ENCODE results near the gene DCAF15. TPM values are rescaled to one million over a fixed set of nuclear protein-coding genes. Genes with fewer than 3 reads are reported as not detected.

Gene DCAF15
- polyA plus RNA-seq, 12 donors, result 13.7 to 25.4 (median 17.0) TPM; not detected in 1

DNA sequence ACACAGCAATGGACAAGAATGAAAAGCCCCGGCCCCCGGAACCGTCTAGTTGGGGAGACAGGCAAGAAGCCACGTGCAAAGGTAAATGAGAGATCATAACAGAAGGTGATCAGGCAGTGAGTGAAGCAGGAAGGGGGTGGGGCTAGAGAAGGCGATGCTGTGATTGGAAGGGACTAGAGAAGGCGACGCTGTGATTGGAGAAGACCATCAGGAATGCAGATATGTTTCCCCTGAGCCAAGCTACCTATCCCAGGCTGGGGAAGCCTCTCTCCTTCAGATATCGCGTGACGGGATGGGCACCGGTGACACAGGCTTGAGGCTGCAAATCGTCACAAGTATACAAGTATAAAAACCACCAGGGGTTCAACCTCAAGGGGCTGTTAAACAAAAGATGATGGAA lies 21.8 kb downstream of the DCAF15 start:
- DNase-seq, result no peak

DNA sequence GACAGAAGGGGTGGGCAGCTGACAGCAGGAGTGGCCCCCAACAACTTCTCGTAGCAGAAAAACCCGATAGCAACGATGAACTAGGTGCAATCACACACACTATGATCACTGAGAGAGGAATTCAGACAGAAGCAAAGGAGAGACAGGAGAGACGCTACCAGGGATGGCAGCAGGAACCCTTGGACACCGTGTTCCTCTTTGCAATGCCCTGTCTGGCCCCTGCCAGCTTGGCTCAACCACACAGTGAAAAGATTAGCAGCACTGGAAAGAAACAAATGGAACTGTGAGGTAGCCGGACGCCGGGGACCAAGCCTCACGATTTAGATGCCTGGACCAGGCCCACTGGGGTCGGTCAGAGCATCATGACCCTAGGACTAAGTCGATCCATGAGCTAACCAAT lies 23.6 kb downstream of the DCAF15 start:
- no peak for DNase-seq

DNA sequence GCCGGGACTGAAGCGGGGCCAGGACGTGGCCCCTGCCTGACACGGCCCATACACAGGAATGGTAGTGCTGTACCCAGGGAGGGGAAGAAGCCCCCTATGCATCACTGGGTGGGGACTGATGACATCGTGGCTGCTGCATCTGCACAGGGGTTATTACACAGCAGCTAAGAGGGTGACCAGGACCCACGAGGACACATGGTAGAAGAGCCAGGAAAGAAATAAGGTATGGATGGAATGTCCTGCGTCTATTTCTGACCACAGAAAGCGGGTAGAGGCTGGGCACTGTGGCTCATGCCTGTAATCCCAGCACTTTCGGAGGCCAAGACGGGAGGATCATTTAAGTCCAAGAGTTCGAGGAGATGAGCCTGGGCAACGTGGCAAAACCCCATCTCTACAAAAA lies 24.1 kb downstream of the DCAF15 start:
- no peak for DNase-seq

DNA sequence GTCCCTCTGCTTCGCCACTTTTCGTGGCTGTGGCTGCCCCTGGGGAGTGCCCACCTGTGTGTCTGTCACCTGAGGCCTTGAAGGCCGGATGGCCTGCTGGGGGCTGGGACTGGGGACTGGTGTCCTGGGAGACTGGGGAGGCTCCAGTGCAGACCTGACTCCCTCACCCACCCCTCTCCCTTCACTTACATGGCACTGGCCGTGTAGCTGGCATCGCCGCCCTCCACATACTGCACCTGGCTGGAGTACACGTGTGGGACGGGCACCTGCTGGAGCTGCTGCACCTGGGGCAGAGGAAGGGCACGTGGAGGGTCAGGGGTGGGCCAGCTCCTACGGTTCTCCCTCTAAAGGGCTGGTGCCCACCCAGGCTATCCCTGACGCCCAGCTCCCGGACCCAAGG lies 25.5 kb downstream of the DCAF15 start:
- no peak for DNase-seq

DNA sequence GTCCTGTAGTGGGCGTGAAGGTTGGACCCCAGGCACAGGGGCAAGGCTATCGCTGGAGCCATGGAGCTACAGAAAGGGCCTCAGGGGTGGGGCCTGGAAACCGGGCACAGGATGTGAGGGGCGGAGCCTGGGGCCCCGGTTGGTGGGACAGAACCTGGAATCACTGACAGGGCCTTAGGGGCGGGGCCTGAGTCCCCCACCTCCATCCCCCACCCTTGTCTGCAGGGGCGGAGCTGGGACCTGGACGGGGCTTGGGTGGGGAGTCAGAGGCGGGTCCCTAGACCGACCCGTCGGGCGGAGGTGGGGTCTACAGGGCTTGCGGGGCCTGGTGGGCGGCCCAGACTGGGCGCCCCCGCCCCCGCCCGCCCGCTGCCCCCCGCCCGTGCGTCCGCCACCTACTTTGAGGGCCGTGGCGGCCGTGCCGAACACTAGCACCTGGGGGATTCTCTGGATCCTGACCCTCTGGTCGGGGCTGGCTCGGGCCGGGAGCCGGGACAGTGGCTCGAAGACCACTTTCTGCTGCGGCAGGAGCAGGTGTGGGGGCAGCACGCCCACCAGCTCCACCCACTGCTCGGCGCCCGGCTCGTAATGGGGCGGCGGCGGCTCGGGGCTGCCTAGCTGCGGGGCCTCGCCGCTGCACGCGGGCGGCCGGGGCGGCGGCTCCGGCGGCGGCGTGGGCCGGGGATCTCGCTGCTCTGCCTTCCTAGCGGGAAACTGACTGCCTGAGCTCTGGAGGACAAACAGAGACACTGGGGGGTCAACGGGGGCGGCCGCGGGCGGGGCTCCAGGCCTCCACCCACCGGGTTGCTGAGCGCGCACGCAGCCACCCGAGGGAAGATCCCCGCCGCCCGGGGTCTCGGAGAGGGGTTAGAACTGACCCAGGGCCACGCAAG lies 26.3 kb downstream of the DCAF15 start:
- DNase-seq, result peak; percentile 85

DNA sequence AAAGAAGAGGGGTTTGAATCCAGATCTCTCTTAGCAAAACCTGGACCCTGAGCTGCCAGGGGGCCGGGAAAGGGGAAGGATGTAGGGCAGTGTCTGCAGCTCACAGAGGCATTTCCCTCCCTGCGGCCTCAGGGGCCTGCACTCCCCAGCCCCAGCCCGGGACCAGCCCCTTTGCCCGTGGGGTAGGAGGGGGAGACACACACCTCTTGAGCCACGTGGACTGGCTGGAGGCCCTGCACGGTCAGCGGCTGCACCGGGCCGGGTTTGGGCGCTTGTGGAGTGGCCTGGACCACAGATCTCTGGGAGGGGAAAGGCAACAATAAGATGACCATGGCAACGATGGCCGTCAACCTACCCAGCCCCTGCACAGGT lies 26.9 kb downstream of the DCAF15 start:
- peak; percentile 37 for DNase-seq

DNA sequence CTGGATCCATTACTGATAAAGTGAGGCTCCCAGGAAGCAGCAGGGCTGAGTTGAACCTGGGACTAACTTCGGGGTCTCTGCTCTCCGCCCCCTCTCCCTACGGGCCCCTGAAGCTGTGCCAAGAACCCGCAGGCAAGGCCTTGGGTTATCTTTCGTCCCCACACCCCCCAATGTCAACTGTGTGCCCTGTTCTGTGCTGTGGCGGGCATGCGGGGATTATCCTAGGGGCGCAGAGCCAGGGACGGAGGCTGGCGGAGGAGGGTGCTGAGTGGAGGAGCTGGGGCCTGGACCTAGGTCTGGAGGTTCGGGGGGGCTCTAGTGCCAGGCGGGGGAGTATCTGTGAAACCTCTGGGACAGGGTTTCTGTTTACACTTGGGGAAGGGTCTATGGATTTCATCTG lies 27.4 kb downstream of the DCAF15 start:
- DNase-seq, result no peak

DNA sequence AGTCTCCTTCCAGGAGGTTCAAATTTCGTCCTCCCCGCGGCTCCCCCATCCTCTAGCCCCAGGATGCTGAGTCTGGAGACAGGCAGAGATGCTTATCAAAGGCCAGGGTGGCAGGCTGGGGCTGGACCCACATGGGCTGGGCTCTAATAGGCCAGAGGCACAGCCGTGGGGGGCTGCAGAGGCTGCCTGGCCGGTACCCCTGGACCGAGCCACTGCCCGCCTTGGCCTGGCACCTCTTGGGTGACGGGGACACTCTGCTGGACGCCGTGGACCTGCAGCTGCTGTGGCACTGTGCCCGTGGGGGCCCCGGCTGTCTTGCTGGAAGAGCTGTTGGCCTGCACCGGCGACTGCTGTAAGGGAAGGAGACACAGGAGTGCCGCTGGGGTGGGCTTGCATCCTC lies 28.0 kb downstream of the DCAF15 start:
- no peak for DNase-seq

DNA sequence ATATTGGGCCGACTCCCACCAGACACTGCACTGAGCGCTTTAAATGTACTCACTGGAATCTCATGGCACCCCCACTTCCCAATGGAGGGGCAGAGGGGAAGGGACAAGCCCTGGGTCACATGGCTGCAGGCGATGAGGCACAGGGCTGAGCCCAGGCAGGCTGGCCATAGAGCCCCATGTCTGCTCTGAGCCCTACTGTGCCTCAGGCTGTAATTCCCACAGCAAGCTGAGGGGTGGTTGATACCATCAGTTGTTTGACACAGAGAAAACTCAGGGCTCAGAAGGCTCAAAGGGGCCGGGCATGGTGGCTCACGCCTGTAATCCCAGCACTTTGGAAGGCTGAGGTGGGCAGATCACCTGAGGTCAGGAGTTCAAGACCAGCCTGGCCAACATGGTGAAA lies 28.7 kb downstream of the DCAF15 start:
- no peak for DNase-seq

DNA sequence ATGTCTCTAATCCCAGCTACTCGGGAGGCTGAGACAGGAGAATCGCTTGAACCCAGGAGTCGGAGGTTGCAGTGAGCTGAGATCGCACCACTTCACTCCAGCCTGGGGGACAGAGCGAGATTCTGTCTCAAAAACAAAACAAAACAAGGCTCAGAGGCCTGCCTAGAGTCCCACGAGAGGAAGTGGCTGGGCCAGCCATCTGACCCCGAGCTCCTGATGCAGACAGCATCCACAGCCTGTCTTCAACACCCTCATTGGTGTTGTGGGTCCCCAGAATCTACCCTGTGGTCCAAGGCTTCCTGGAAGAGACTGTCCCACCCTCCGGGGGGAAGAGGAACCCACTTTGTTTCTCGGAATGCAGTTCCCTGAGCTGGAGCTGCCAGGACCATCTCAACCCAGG lies 29.2 kb downstream of the DCAF15 start:
- no peak for DNase-seq

DNA sequence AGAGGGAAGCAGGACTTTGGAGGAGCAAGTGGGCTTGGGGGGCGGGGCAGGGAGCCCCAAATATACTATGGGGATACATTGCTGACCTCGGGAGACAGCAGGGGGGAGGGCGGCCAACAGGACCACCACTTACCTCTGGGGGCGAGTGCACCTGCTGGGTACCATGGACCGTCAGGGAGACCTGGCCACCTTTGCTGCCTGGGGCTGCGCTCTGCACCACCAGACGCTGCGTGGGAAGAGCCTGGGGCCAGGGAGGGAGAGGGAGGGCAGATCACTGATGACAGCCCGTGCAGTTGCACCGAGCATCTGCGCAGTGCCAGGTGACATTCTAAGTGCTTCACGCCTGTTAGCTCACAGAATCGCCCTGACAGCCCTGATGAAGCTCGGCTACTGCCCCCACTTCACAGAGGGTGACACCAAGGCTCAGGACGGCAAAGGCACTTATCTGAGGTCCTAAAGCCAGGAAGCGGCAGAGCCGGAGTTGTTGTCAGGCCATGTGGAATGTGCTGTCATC lies 29.7 kb downstream of the DCAF15 start:
- DNase-seq, result no peak

DNA sequence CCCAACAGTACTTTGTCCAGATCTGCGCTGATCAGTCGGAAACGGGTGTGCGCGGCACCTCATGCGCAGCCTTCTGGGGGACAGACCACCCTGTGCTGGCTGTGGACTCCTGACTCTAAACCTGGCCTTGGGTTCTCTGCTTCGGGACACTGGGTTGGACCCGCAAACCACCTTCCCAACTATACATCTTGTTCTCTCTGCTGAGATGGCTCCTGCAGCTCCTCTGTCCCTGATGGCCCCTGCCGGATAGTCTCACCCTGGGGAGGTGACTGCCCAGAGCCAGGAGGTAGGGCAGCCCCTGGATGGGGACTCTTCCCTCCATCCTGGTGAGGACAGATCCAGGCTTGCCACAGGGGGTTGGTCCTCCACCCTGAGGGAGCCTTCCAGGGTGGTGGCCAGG lies 30.5 kb downstream of the DCAF15 start:
- no peak for DNase-seq

DNA sequence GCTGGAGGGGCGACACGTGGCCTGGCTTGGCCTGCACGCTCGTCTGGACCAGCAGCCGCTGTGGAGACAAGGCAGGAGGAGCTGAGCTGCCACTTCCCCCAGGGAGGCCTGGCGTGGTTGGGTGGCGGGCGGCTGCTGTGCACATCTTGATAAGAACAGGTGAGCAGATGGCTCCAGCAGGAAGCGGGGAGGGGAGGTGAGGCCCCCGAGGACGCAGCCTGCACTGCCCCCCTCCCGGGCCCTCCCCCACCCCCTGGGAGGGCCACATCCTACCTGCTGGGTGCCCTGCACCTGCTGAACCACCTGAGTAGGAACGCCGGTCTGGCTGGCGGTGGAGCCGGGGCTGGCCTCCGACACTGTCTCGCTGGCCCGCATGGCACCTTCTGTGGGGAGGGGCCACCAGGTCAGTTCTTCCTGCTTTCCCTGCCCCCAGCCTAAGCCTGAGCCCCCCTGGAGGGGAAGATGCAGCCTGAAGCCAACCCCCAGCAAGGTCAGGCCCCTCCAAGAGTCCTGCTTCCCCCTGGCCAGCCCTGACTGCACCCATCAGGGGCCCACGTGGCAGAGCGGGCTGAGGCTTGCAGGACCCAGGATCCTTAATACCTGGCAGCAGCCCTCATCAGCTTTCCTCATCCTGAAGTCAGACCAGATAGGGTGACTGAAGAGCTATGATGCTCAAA lies 31.0 kb downstream of the DCAF15 start:
- DNase-seq, result no peak

DNA sequence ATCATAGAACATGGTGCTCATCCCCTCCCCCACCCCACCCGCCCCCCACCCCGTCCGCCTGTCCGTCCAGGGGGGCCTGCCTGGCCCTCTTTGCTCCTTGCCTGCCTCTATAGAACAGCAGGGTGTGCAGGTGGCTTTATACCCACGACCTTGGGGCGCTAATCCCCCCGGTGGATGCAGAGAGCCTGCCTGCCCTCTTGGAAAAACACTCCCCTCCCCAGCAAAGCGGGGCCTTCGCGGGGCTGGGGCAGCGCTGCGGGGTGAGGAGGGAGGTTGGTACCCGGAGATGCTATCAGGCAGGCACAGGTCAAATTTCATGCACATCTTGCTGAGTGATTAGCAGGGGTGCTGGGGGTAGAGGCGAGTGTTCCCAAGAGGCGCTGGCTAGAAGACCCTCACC lies 31.9 kb downstream of the DCAF15 start:
- DNase-seq, result no peak

DNA sequence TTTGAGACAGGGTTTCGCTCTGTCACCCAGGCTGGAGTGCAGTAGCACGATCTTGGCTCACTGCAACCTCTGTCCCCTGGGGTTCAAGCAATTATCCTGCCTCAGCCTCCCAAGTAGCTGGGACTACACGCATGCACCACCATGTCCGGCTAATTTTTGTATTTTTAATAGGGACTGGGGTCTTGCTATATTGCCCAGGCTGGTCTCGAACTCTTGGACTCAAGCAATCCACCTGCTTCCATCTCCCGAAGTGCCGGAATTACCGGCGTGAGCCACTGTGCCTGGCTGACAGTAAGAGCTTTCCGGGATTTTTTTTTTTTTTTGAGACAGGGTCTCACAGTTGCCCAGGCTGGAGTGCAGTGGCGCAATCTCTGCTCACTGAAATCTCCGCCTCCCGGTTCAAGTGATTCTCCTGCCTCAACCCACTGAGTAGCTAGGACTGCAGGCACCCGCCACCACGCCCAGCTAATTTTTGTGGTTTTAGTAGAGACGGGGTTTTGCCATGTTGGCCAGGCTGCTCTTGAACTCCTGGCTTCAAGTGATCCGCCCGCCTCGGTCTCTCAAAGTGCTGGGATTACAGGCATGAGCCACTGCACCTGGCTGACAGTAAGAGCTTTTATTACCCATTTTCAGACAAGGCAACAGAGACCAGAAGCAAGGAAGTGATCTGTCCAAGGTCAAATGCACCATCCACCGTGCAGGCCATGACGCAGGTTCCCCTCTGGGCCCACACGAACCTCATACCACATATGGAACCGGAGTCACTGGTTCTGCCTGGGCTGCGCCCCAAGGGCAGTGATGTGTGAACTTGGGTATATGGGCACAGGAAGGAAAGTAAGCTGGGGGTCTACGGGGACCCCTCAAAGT lies 32.8 kb downstream of the DCAF15 start:
- no peak for DNase-seq

DNA sequence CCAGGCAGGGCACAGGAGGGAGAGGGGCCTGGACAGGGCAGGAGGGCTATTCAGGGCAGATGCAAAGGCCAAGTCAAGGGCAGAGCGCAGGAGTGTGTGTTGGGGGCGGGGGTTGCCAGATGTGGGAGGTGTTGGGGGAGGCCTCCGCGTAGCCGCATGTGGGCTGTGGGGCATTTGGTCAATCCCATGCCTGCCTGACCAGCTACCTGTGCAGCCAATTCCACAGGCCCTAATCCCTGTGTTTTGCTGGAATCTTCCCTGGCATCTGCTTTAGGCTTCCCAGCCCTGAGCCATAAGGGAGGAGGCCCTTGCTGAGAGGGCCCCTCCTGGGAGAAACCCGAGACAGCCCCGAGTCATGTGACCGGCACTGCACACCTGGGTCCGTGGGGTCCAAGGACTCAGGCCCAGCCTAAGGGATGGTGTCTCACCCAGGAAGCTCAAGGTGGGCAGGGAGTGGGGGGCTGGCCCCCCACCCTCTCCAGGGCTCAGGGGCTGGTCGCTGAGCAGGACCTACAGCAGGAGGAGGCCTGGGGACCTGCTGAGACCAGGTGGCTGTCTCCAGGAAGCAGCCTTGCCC lies 33.5 kb downstream of the DCAF15 start:
- DNase-seq, result no peak

DNA sequence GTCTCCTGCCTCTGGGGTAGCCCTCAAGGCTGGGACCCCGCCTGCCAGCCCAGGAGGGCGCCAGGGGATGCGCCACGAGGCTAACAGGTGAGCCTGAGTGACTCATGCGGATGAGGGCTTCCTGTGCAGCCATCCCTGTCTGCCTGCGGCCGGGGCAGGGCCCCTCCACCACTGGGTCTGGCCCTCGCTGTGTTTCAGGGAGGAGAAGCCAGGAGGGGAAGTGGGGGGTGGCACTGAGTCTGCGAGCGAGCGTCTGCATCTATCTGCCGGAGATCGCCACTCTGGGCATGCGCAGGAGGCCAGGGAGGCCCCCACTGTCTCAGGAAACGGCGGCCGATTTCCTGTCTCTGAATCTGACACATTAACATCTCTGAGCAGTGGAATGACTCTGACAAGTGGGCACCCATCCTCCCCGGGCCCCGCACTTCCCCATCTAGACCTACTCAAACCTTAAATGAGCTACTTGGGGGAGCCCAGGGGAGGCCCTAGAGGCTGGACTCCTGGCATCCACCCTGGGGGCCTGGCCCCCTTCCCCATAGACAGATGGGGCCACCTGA lies 34.1 kb downstream of the DCAF15 start:
- peak; percentile 84 for DNase-seq

DNA sequence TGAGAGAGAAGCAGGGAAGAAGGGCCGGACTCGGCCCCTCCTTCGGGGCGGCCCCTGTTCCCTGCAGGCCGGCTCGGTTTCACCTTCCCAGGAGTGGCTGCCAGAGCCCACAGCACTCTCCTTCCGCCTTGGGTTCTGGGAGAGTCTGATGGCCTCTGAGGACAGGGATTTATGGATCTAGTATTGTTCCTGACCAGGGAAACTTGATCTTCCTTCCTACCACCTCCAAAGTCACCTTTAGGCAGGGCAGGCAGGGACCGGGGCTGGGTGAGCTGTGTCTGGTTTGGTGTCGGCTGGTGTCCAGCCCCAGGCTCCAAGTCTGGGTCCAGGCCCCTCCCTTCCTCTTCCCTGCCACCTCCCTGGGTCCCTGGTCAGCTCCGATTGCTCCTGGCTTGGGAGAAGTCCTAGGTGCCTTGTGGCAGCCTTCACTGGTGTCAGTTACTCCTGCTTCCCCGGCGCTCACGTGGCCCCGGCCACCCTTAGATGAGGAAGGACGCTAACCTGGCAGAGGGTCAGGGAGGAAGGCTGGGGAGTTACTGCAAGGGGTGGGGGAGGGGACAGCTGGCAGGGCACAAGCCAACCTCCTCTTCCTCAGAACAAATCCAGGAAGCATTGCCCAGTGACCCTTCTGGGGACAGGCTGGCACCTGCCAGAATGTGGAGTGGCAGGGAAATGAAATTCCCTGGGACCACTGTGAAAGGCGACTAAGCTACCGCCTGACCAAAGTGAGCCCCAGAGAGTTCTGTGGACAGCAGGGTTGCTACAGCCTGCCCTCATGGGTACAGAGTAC lies 35.0 kb downstream of the DCAF15 start:
- no peak for DNase-seq

DNA sequence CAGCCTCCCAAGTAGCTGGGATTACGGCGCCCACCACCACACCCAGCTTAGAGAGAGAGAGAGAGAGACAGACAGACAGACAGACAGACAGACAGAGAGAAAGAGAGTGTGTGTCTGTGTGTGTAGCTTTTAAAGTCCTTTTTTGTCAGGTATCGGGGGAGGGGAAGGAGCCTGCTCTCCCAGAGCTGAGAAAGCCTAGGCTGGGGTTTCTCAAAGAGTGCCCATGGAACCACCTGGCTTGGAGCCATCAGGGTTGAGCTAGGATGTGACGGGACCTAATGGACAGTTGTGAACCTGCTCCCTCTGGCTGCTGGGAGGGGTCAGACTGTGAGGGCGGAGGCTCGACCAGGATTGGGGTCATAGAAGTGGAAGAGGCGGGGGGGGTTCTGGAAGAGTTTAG lies 37.2 kb downstream of the DCAF15 start:
- DNase-seq, result no peak

DNA sequence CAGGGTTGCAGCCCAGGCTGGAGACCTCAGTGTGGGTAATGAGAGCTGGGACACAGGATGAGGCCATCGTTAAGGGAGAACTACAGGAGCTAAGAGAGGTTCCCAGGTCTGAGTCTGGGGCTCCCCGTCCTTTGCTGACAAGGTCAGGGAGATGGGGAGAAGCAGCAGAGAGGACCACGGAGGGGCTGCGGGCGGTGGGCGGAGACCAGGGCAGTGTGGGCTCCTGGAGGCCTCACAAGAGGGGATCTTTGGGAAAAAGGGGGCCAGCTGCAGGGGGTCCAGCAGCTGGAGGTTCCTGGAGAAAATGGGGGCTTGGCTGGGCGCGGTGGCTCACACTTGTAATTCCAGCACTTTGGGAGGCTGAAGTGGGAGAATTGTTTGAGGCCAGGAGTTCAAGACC lies 37.8 kb downstream of the DCAF15 start:
- DNase-seq, result no peak

DNA sequence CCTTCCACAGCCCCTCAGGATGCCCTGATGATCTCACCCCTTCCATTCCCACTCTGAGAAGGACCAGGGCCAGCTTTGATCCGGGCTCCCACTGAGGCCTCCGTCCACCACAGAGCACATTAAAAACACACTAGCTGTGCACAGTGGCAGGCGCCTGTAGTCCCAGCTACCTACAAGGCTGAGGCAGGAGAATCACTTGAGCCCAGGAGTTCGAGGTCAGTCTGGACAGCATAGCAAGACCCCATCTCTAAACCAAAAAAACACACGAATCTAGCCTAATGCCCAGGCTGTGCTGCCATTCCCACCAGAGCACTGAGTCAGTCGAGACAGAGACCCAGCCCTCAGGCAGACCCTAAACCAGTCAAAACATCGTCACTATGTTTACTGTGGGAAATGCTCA lies 39.7 kb downstream of the DCAF15 start:
- DNase-seq, result no peak
